Nephron progenitor cell (in vitro differentiated cells): ENCODE measurements around the gene CAMTA1.
"Not testable (repeated sequence)": the region's sequence is repeated elsewhere in the genome, so short reads cannot be mapped to it uniquely, and the experiment has no call there.

Experiments
- DNase-seq: peaks from one replicate; pipeline ENCODE4 v3.0.0; 2021
- H3K27ac Mint-ChIP-seq: 2 replicates; pipeline ENCODE4 v1.8.0; 2021; ENCODE audit warnings: mild to moderate bottlenecking, moderate library complexity, mixed read lengths
- H3K27me3 Mint-ChIP-seq: 2 replicates; pipeline ENCODE4 v1.8.0; 2021; ENCODE audit warnings: mild to moderate bottlenecking, low read depth, mixed read lengths; ENCODE audit not compliant: poor library complexity
- H3K36me3 Mint-ChIP-seq: 2 replicates; pipeline ENCODE4 v1.8.0; 2021; ENCODE audit warnings: low read depth, mixed read lengths
- H3K4me1 Mint-ChIP-seq: 2 replicates; pipeline ENCODE4 v1.8.0; 2021; ENCODE audit warnings: mixed read lengths
- H3K4me3 Mint-ChIP-seq: 2 replicates; pipeline ENCODE4 v1.8.0; 2021; ENCODE audit warnings: mild to moderate bottlenecking, moderate library complexity, mixed read lengths
- H3K9me3 Mint-ChIP-seq: 2 replicates; pipeline ENCODE4 v1.8.0; 2021; ENCODE audit warnings: mild to moderate bottlenecking, moderate library complexity, mixed read lengths
- TF ChIP-seq, protein P1 (sequence below): fragments of 200-600 bp; sonication (generic); IDR thresholded peaks from 2 replicates; pipeline ENCODE4 v1.5.0; 2021; ENCODE audit warnings: antibody characterized with exemption

CAMTA1 gene

GRCh38 chr1:7688659-7689058 lies 903.4 kb downstream of the CAMTA1 start:
- Mint-ChIP-seq H3K36me3 (peaks cover 5% of the 10 kb centered on the region), H3K27me3 (peaks cover 43% of the 10 kb centered on the region), H3K4me3 (no peak overlapping the region), H3K4me1 (peaks cover 7% of the 10 kb centered on the region), H3K27ac (no peak overlapping the region), H3K9me3 (peaks cover 24% of the 10 kb centered on the region)
- TF ChIP-seq, protein P1, sequence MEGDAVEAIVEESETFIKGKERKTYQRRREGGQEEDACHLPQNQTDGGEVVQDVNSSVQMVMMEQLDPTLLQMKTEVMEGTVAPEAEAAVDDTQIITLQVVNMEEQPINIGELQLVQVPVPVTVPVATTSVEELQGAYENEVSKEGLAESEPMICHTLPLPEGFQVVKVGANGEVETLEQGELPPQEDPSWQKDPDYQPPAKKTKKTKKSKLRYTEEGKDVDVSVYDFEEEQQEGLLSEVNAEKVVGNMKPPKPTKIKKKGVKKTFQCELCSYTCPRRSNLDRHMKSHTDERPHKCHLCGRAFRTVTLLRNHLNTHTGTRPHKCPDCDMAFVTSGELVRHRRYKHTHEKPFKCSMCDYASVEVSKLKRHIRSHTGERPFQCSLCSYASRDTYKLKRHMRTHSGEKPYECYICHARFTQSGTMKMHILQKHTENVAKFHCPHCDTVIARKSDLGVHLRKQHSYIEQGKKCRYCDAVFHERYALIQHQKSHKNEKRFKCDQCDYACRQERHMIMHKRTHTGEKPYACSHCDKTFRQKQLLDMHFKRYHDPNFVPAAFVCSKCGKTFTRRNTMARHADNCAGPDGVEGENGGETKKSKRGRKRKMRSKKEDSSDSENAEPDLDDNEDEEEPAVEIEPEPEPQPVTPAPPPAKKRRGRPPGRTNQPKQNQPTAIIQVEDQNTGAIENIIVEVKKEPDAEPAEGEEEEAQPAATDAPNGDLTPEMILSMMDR = no peak
- DNase-seq = no peak

DNA sequence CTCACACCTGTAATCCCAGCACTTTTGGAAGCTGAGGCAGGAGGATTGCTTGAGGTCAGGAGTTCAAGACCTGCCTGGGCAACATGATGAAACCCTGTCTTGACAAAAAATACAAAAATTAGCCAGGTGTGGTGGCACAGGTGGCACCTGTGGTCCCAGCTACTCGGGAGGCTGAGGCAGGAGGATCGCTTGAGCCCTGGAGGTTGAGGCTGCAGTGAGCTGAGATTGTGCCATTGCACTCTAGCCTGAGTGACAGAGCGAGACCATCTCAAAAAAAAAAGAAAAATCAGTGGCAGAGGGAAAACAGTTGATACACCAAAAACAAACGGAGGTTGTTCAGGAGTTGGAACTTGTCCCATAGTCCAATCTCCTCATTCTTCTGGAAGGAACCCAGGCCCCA lies 904.1 kb downstream of the CAMTA1 start:
- Mint-ChIP-seq H3K9me3 (peaks cover 30% of the 10 kb centered on the region), H3K27me3 (peaks cover 46% of the 10 kb centered on the region), H3K36me3 (peaks cover 10% of the 10 kb centered on the region)
- H3K27ac Mint-ChIP-seq, DNase-seq, H3K4me3 Mint-ChIP-seq, H3K4me1 Mint-ChIP-seq: not testable (repeated sequence)

GRCh38 chr1:7690076-7690475 lies 904.8 kb downstream of the CAMTA1 start:
- Mint-ChIP-seq H3K27me3 (peaks cover 44% of the 10 kb centered on the region), H3K36me3 (peaks cover 10% of the 10 kb centered on the region), H3K9me3 (peaks cover 34% of the 10 kb centered on the region), H3K4me3 (no peak overlapping the region), H3K4me1 (peaks cover 7% of the 10 kb centered on the region), H3K27ac (no peak overlapping the region)
- no peak for DNase-seq
- TF ChIP-seq, protein P1 = no peak

- Mint-ChIP-seq H3K36me3 (peaks cover 10% of the 10 kb centered on the region), H3K27me3 (peaks cover 42% of the 10 kb centered on the region), H3K4me3 (no peak overlapping the region), H3K4me1 (peaks cover 7% of the 10 kb centered on the region), H3K27ac (no peak overlapping the region), H3K9me3 (peaks cover 34% of the 10 kb centered on the region)
- DNase-seq = no peak
- TF ChIP-seq, protein P1 = no peak
Observed at GRCh38 chr1:7690496-7691182, 905.4 kb downstream of the CAMTA1 start.

- H3K36me3 Mint-ChIP-seq = peaks cover 10% of the 10 kb centered on the region
- no peak overlapping the region for H3K4me3 Mint-ChIP-seq
- H3K27ac Mint-ChIP-seq = no peak overlapping the region
- no peak for DNase-seq
- peaks cover 34% of the 10 kb centered on the region for H3K9me3 Mint-ChIP-seq
- TF ChIP-seq, protein P1 = no peak
- peaks cover 38% of the 10 kb centered on the region for H3K27me3 Mint-ChIP-seq
- H3K4me1 Mint-ChIP-seq = peaks cover 6% of the 10 kb centered on the region
Observed at GRCh38 chr1:7691576-7691975, 906.3 kb downstream of the CAMTA1 start.

DNA sequence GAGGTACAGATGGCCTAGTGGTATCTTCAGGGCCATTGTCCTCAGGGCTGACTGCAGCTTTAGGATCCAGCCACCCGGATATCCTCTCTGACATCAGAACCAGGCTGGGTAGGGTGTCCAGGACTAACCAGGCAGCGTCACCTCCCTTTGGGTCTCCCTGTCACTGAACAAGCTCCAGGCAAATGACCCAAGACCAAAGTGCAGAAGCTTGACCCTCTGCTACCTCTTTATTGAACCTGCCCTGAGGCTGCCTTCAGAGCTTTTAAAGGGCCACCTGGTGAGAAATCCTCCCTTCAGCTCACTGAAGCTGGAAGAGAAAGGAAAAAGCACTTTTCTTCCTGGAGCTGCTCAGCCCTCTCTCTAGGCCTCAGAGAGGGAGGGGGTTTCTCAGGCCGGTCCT lies 906.8 kb downstream of the CAMTA1 start:
- TF ChIP-seq, protein P1 = no peak
- H3K9me3 Mint-ChIP-seq = peaks cover 34% of the 10 kb centered on the region
- H3K27me3 Mint-ChIP-seq = peaks cover 33% of the 10 kb centered on the region

GRCh38 chr1:7693037-7693436 lies 907.8 kb downstream of the CAMTA1 start:
- not testable (repeated sequence) for H3K4me3 Mint-ChIP-seq, DNase-seq, H3K27ac Mint-ChIP-seq, H3K4me1 Mint-ChIP-seq
- H3K9me3 Mint-ChIP-seq = peaks cover 34% of the 10 kb centered on the region
- H3K27me3 Mint-ChIP-seq = peaks cover 35% of the 10 kb centered on the region
- H3K36me3 Mint-ChIP-seq = peaks cover 10% of the 10 kb centered on the region

More for the DNA sequence above, 906.8 kb downstream of the CAMTA1 start:
- no peak for DNase-seq
- H3K27ac Mint-ChIP-seq = no peak overlapping the region
- H3K4me1 Mint-ChIP-seq = peaks cover 2% of the 10 kb centered on the region
- H3K4me3 Mint-ChIP-seq = no peak overlapping the region
- H3K36me3 Mint-ChIP-seq = peaks cover 10% of the 10 kb centered on the region
